GM19025 (cell line): Measurements from ENCODE around the gene ARL13A.
"Not testable (repeated sequence)": the region's sequence is repeated elsewhere in the genome, so short reads cannot be mapped to it uniquely, and the experiment has no call there.

Experiments
- ATAC-seq: cut with Tn5 transposase; IDR thresholded peaks from one replicate; pipeline ENCODE4 v1.9.1; 2021; ENCODE audit warnings: mild to moderate bottlenecking, low read depth, moderate library complexity; ENCODE audit not compliant: unreplicated experiment

Gene ARL13A

DNA sequence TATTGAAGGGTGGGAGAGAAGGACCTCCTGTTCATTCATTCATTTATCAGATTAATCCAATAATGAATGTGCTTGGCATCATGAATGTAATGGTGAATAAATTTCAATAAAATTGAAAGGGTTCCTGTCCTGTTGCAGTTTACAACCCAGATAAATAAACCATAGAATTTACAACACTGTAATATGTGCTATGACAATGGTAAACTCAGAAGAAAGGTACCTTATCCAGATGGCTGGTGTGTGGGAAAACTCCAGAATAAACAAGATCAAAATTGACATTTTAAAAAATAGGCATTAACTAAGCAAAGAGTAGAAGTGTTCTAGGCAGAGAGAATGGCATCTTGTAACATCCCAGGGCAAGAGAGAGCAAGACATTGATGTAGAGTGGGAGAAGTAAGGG lies 15.3 kb downstream of the ARL13A start:
- no peak for ATAC-seq

DNA sequence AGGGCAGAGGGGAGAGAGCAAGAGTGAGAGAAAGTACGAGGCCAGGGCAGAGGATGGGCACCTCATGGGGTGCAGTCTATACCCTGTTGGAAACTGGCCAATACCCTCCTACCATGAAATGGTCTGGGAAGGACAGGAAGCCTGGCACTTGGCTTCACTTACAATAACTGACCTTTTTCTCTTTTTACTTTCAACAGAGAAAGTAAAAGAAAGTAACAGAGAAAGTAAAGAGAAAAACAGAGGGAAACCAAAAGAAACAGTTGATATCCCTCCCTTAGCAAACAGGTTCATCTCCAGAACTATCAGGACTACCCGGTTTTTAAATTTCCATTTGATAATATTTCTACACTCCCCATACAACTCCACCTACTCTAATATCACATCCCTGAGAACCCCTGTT lies 20.6 kb downstream of the ARL13A start:
- no peak for ATAC-seq

DNA sequence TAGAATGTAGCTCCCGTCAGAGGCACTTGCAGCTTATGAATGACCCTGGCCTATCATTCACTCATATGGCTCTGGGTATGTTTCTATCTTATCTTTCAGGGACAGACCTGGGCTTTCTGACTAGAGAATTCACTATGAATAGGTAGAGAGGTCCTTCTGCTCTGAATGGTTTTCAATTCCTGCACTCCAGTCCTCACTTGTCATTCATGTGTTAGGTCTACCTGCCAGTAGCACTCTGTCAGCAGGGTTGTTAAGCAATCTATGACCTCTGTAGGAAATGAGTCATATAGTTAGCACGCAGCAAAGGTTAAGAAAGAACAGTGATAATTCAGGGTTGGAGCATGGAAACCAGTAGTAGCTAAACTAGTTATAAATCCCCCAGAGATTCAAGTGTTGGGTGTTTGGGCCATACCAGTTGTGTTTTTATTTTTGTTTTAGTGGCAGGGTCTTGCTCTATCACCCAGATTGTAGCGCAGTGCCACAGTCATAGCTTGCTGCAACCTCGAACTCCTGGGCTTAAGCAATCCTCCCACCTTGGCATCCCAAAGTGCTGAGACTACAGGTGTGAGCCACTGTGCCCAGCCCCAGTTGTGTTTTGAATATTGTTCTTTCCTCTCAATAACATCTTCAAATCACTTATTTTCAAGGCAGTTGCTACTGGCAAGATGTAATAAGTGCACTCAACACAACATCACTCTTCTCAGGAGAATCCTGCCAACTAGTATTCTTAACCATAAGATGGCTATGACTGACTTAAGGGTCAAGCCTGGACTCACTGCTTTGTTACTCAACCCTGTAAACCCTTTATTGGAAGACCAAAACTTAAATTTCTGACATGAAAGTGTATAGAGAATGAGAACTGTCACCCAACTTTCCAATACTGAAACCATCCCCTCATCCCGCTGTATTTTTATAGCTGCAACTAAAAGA lies 25.1 kb downstream of the ARL13A start:
- peak; percentile 64 for ATAC-seq

DNA sequence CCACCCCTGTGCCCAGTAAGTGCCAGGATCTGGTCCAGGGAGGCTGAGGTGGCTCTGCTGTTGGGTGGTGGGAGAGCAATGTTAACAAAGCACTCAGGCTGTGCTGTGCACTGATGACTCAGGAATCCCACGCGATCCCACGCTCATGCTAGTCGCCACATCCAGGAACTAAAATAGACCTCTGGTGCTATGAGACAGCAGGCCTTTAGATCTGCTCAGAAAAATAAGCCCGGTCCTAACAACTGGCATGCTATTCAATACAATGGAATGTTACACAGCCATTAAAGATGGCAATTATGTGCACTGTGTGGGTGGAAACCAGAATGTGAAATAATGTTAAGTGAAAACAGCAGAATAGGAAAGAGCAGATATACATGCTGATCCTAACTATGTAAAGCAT lies 26.0 kb downstream of the ARL13A start:
- no peak for ATAC-seq

DNA sequence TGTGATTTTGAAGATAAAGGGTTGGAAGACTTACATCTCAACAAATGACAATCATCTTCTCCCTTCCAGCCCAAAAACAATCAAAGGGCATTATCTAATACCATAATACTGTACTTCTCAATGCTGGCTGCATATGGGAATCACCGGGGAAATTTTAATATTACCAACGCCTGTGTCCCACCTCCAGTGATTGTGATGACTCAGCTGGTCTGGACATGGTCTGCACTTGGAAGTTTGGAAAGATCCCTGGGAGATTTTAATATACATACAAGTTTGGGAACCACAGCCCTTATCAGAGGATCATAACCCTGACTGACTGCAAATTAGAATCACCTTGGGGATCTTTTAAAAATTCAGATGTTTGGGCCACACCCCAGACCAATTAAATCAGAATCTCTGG lies 29.9 kb downstream of the ARL13A start:
- ATAC-seq = no peak

DNA sequence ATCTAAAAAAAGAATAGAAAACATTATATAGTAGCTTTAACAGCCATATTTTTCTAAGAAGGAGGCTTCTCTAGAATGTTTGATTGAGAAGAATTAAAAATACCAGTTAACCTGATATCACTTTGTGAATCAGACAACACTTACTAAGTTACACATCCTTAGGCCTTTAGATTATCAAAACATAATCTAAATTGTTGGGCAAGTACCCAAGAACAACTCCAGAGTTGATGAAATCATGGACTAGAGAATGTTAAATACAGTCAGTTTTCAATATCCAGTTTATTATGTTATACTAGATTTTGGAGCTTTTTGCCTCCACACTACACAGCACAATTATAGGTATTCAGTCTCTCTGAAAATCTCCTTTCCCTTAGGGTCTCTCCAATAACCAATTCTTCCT lies 39.6 kb downstream of the ARL13A start:
- no peak for ATAC-seq

DNA sequence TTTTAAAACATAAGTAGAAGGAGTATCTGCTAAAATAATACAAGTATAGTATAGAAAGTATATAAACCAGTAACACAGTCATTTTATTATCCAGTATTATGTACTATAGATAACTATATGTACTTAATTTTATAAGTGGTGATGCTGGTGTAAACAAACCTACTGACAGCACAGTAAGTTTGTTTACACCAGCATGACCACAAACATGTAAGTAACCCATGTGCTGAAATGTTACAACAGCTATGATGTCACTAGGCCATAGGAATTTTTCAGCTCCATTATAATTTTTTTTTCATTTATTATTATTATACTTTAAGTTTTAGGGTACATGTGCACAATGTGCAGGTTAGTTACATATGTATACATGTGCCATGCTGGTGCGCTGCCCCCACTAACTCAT lies 42.5 kb downstream of the ARL13A start:
- not testable (repeated sequence) for ATAC-seq

DNA sequence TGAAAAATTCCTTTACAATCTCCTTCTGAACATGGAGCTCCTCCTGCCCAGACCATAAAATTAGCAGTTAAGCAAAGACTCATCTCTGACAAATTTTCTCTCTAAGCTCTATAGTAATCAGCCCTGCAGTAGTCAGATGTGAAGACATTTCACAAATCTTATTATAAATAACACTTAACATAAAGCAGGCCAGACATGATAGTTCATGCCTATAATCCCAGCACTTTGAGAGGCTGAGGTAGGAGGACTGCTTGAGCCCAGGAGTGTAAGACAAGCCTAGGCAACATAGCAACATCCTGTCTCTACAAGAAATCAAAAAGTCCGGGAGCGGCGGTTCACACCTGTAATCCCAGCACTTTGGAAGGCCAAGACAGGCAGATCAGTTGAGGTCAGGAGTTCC lies 52.5 kb downstream of the ARL13A start:
- ATAC-seq = no peak

DNA sequence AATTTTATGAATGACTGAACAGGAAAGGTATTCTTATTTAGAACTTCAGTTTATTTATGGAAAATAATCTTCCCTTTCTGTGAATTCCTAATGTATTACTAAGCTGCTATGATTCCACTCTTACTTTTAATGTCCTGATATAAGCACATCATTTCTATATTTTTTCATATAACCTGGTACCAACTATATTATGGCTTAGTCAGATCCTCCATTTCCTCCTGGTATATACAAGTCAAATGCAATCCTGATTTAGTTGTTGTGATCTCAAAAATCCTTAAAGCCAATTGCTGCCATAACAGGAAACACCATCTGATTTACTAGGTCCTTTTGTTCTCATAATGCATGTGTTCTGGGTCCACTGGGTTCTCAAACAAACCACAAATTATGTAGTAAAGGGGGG lies 55.6 kb downstream of the ARL13A start:
- no peak for ATAC-seq

GRCh38 chrX:101028562-101028961 lies 59.1 kb downstream of the ARL13A start:
- no peak for ATAC-seq

DNA sequence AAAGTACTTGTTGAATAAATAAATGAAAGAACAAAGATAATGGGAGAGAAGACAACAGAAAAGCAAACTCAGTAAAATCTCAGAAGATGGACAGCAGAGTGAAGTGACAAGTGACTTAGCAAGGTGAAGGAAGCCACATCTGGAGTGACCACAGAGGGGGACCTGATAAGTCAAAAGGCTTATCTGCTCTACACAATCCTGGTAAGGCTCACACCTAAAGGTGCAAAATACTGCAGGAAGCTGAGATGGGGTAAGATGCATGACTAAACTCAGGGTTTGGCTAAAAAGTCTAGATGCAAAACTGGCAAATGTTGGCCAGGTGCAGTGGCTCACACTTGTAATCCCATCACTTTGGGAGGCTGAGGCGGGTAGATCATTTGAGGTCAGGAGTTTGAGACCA lies 60.2 kb downstream of the ARL13A start:
- ATAC-seq = no peak

GRCh38 chrX:101037231-101037630 lies 67.7 kb downstream of the ARL13A start:
- no peak for ATAC-seq

DNA sequence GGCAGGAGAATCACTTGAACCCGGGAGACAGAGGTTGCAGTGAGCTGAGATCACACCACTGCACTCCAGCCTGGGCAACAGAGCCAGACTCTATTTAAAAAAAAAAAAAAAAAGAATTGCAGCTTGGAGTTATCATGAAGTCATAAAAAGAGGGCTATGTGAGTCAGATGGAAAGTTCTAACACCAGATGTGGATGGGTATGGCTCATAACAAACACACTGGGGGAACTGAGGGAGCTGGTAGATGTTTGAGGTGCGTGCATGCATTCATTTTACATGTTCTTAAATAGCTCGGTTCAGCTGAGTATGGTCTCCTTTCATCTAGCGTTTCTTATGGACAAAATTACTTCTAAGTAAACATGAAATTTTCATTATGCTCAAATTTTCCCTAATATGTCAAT lies 70.7 kb downstream of the ARL13A start:
- no peak for ATAC-seq
